GM23338 (cell line): ENCODE results near the gene TMEM134. TPM values are rescaled to one million over a fixed set of nuclear protein-coding genes. Genes with fewer than 3 reads are reported as not detected.

Experiments
- ATAC-seq: fragments of 200-7000 bp; cut with Tn5 transposase; 3 replicates; pipeline ENCODE4 v1.9.1; 2020
- DNase-seq: peaks from one replicate; pipeline ENCODE4 v3.0.0-alpha.2; 2015; ENCODE audit warnings: low spot score
- H2AFZ ChIP-seq: fragments of 200-600 bp; sonication (generic); 2 replicates; pipeline ENCODE4 v1.8.0; 2016; ENCODE audit warnings: antibody characterized with exemption, mild to moderate bottlenecking, moderate library complexity
- H3F3A ChIP-seq: fragments of 200-600 bp; sonication (generic); replicated peaks from 2 replicates; pipeline ENCODE4 v1.8.0; 2017; ENCODE audit warnings: antibody characterized with exemption, mixed run types, low read depth
- H3K27ac ChIP-seq: fragments of 200-600 bp; sonication (generic); 2 replicates; pipeline ENCODE4 v1.6.1; 2016; ENCODE audit warnings: low read depth
- H3K27me3 ChIP-seq: fragments of 200-600 bp; sonication (generic); 2 replicates; pipeline ENCODE4 v1.8.0; 2016; ENCODE audit warnings: mild to moderate bottlenecking, mixed run types, moderate library complexity; ENCODE audit not compliant: insufficient read depth
- H3K36me3 ChIP-seq: fragments of 200-600 bp; sonication (generic); 2 replicates; pipeline ENCODE4 v1.8.0; 2016; ENCODE audit warnings: mild to moderate bottlenecking; ENCODE audit not compliant: insufficient read depth
- H3K4me1 ChIP-seq: fragments of 200-600 bp; sonication (generic); 2 replicates; pipeline ENCODE4 v1.8.0; 2016; ENCODE audit warnings: mild to moderate bottlenecking, moderate library complexity; ENCODE audit not compliant: insufficient read depth
- H3K4me2 ChIP-seq: fragments of 200-600 bp; sonication (generic); 2 replicates; pipeline ENCODE4 v1.7.1; 2017; ENCODE audit warnings: mixed run types
- H3K4me3 ChIP-seq: fragments of 200-600 bp; sonication (generic); 2 replicates; pipeline ENCODE4 v1.6.1; 2016; ENCODE audit warnings: mixed run types
- H3K79me2 ChIP-seq: fragments of 200-600 bp; sonication (generic); replicated peaks from 2 replicates; pipeline ENCODE4 v1.8.0; 2017; ENCODE audit warnings: mild to moderate bottlenecking; ENCODE audit not compliant: insufficient read depth
- H3K9me2 ChIP-seq: fragments of 200-600 bp; sonication (generic); 2 replicates; pipeline ENCODE4 v1.8.0; 2017; ENCODE audit not compliant: insufficient read depth
- H4K20me1 ChIP-seq: fragments of 200-600 bp; sonication (generic); replicated peaks from 2 replicates; pipeline ENCODE4 v1.8.0; 2017; ENCODE audit warnings: mild to moderate bottlenecking; ENCODE audit not compliant: insufficient read depth
- H3K27ac Mint-ChIP-seq: 2 replicates; pipeline ENCODE4 v1.8.0; 2020; ENCODE audit warnings: inconsistent platforms, mild to moderate bottlenecking, moderate library complexity, mixed read lengths
- H3K27me3 Mint-ChIP-seq: 3 replicates; pipeline ENCODE4 v1.8.0; 2022; ENCODE audit warnings: low read depth, mild to moderate bottlenecking, moderate library complexity, mixed read lengths, inconsistent platforms; ENCODE audit not compliant: insufficient read depth, poor library complexity
- H3K36me3 Mint-ChIP-seq: 3 replicates; pipeline ENCODE4 v1.8.0; 2021; ENCODE audit warnings: low read depth, mild to moderate bottlenecking, inconsistent platforms, moderate library complexity, mixed read lengths
- H3K4me1 Mint-ChIP-seq: 3 replicates; pipeline ENCODE4 v1.8.0; 2020; ENCODE audit warnings: mild to moderate bottlenecking, inconsistent platforms, mixed read lengths
- H3K4me3 Mint-ChIP-seq: 3 replicates; pipeline ENCODE4 v1.8.0; 2021; ENCODE audit warnings: moderate library complexity, mild to moderate bottlenecking, inconsistent platforms, mixed read lengths
- H3K9me3 Mint-ChIP-seq: 3 replicates; pipeline ENCODE4 v1.8.0; 2020; ENCODE audit warnings: moderate library complexity, mild to moderate bottlenecking, inconsistent platforms, mixed read lengths
- EZH2phosphoT487 ChIP-seq: fragments of 200-600 bp; sonication (generic); IDR thresholded peaks from one replicate; pipeline ENCODE4 v1.8.1; 2018; ENCODE audit warnings: antibody characterized with exemption; ENCODE audit not compliant: unreplicated experiment
- JUNB ChIP-seq: IDR thresholded peaks from one replicate; pipeline ENCODE4 v1.6.1; 2016; ENCODE audit warnings: antibody characterized with exemption; ENCODE audit not compliant: unreplicated experiment
- REST ChIP-seq: IDR thresholded peaks from one replicate; pipeline ENCODE4 v1.6.1; 2018; ENCODE audit warnings: antibody characterized with exemption; ENCODE audit not compliant: unreplicated experiment
- ZNF462 ChIP-seq: fragments of 250-450 bp; sonication (Bioruptor Pico); IDR thresholded peaks from 2 replicates; pipeline ENCODE4 v1.5.0; 2020; ENCODE audit warnings: mild to moderate bottlenecking, moderate library complexity
- polyA plus RNA-seq: library from polyadenylated mRNA; unstranded; fragments of >200 nt; fragmentation: Nextera tagmentation; extraction: Ambion mirVana; gene quantifications from 2 replicates; pipeline ENCODE4 v1.2.1, GENCODE V29; 2016
- total RNA-seq: library from RNA; depleted of rRNA; stranded (reverse); fragments of >200 nt; shearing (Covaris generic); gene quantifications from 2 replicates; pipeline ENCODE4 v1.2.3, GENCODE V29; 2014

Gene TMEM134
- total and polyA plus RNA-seq, 2 experiments from 2014 or later = 61.4 to 69.2 TPM

- Histone ChIP-seq H3K4me2 (no peak overlapping the region), H3K27ac (no peak overlapping the region), H3K4me3 (no peak overlapping the region), H3K79me2 (no peaks in the 10 kb centered on the region), H3F3A (0 out of 2 replicates have a peak, but pooled peaks cover 3% of the 10 kb centered on the region), H2AFZ (no peak overlapping the region), H3K36me3 (no peaks in the 10 kb centered on the region; the same call in 1 of the 2 replicates), H3K4me1 (no peaks in the 10 kb centered on the region), H3K9me2 (no peaks in the 10 kb centered on the region), H3K27me3 (no peaks in the 10 kb centered on the region), H4K20me1 (no peaks in the 10 kb centered on the region; the same call in 1 of the 2 replicates)
- TF ChIP-seq JUNB (no peak), REST (no peak), EZH2phosphoT487 (no peak), ZNF462 (CRISPR knock-in tag) (no peak)
- ATAC-seq (peak; percentile 61), DNase-seq (peak; percentile 42)
- H3K4me1 Mint-ChIP-seq = no peaks in the 10 kb centered on the region; the same call in 2 of the 3 replicates
- no peak overlapping the region for H3K4me3 Mint-ChIP-seq
- H3K27me3 Mint-ChIP-seq = peaks cover 4% of the 10 kb centered on the region
- H3K27ac Mint-ChIP-seq = no peak overlapping the region
- peaks cover 3% of the 10 kb centered on the region; the same call in 1 of the 3 replicates for H3K36me3 Mint-ChIP-seq
- H3K9me3 Mint-ChIP-seq = no peaks in the 10 kb centered on the region
Observed at GRCh38 chr11:67494371-67495233, 25.6 kb upstream of the TMEM134 start.
